K562 (cell line): ENCODE measurements around the gene GNG7. TPM values are rescaled to one million over a fixed set of nuclear protein-coding genes. Genes with fewer than 3 reads are reported as not detected.
A peak's percentile ranks its signal among the peaks of the same experiment; 100 is the strongest.

Source experiments
- ADNP ChIP-seq: fragments of 200-800 bp; sonication (Bioruptor generic); IDR thresholded peaks from 2 replicates; pipeline ENCODE4 v1.6.1; 2016; ENCODE audit warnings: missing genetic modification characterization, missing compliant biosample characterization
- CBFA2T3 ChIP-seq: fragments of 450-650 bp; IDR thresholded peaks from 2 replicates; pipeline ENCODE4 v1.6.1; 2017
- CBX3 ChIP-seq, 2 experiments: IDR thresholded peaks; 1 replicate in 1 of 2; 2 replicates in 1 of 2; pipeline ENCODE4 v1.6.1; 2012; ENCODE audit warnings: inconsistent platforms in 2 of 2, low read length in 2 of 2, borderline replicate concordance in 1 of 2, control low read depth in 1 of 2
- DMBX1 ChIP-seq: fragments of 250-450 bp; sonication (Bioruptor Pico); IDR thresholded peaks from 2 replicates; pipeline ENCODE4 v1.8.0; 2022; ENCODE audit warnings: inconsistent platforms, mild to moderate bottlenecking, moderate library complexity, borderline replicate concordance
- EP400 ChIP-seq: fragments of 450-650 bp; IDR thresholded peaks from 2 replicates; pipeline ENCODE4 v1.6.1; 2017; ENCODE audit warnings: antibody characterized with exemption, mild to moderate bottlenecking, moderate library complexity
- FOXK2 ChIP-seq, 2 experiments: fragments of 450-650 bp; IDR thresholded peaks in 1 of 2; conservative IDR thresholded peaks in 1 of 2; 2 replicates each; pipeline ENCODE4 v1.6.1; 2016; ENCODE audit warnings: low read depth in 2 of 2, mild to moderate bottlenecking in 1 of 2
- HDAC3 ChIP-seq: fragments of 450-650 bp; IDR thresholded peaks from 2 replicates; pipeline ENCODE4 v1.6.1; 2018; ENCODE audit warnings: borderline replicate concordance, mild to moderate bottlenecking, moderate library complexity; ENCODE audit not compliant: partially characterized antibody
- HNRNPK ChIP-seq: fragments of 200-400 bp; formaldehyde crosslinking; IDR thresholded peaks from one replicate; pipeline ENCODE4 v1.6.1; 2018; ENCODE audit warnings: mild to moderate bottlenecking, low read depth, low read length; ENCODE audit not compliant: poor library complexity, severe bottlenecking
- KLF16 ChIP-seq: IDR thresholded peaks from 2 replicates; pipeline ENCODE4 v1.6.1; 2016; ENCODE audit warnings: antibody characterized with exemption
- MAFF ChIP-seq: IDR thresholded peaks from 2 replicates; pipeline ENCODE4 v1.6.1; 2012; ENCODE audit warnings: low read length, improper control_type of control experiment
- NFXL1 ChIP-seq: fragments of 450-650 bp; formaldehyde crosslinking; IDR thresholded peaks from 2 replicates; pipeline ENCODE4 v1.4.0; 2021; ENCODE audit warnings: mild to moderate bottlenecking
- NR2C2 ChIP-seq, 2 experiments: fragments of 200-800 bp in 1 of 2; sonication (Bioruptor generic) in 1 of 2; sonication (generic) in 1 of 2; formaldehyde crosslinking in 1 of 2; IDR thresholded peaks; 2 replicates each; pipeline versions ENCODE4 v1.6.1 to v1.8.0; 2016 to 2022; ENCODE audit warnings: mild to moderate bottlenecking in 1 of 2, missing compliant biosample characterization in 1 of 2, missing genetic modification characterization in 1 of 2, missing genetic modification reagents in 1 of 2
- PHF20 ChIP-seq: fragments of 450-650 bp; IDR thresholded peaks from 2 replicates; pipeline ENCODE4 v1.6.1; 2018; ENCODE audit not compliant: partially characterized antibody
- TBL1XR1 ChIP-seq, 2 experiments: IDR thresholded peaks; 2 replicates each; pipeline ENCODE4 v1.6.1; 2012; ENCODE audit warnings: improper control_type of control experiment in 2 of 2, low read length in 2 of 2, mild to moderate bottlenecking in 1 of 2
- U2AF2 ChIP-seq: fragments of 200-400 bp; formaldehyde crosslinking; optimal IDR thresholded peaks from 2 replicates; pipeline ENCODE3; 2017; ENCODE audit warnings: low read depth, mild to moderate bottlenecking, low read length
- YBX1 ChIP-seq: fragments of 450-650 bp; IDR thresholded peaks from 2 replicates; pipeline ENCODE4 v1.7.1; 2016; ENCODE audit warnings: mild to moderate bottlenecking
- ZC3H4 ChIP-seq: sonication (generic); formaldehyde crosslinking; IDR thresholded peaks from 2 replicates; pipeline ENCODE4 v1.9.0; 2021; ENCODE audit warnings: missing genetic modification reagents, borderline replicate concordance
- ZNF143 ChIP-seq: sonication (generic); formaldehyde crosslinking; IDR thresholded peaks from 2 replicates; pipeline ENCODE4 v1.9.0; 2022; ENCODE audit warnings: mild to moderate bottlenecking, missing genetic modification reagents
- ZNF23 ChIP-seq: fragments of 250-450 bp; sonication (Bioruptor Pico); IDR thresholded peaks from 2 replicates; pipeline ENCODE4 v1.4.0; 2020; ENCODE audit warnings: mild to moderate bottlenecking
- polyA plus RNA-seq, 8 experiments: library from polyadenylated mRNA; depleted of rRNA in 4 of 8; stranded (reverse) in 5 of 8; unstranded in 3 of 8; fragments of >200 nt; fragmentation: Nextera tagmentation in 2 of 8; fragmentation: Illumina TruSeq in 1 of 8; extraction: Ambion mirVana in 2 of 8; extraction: Trizol in 1 of 8; gene quantifications; 2 replicates each; pipeline versions ENCODE4 v1.2.1 to v1.2.3, GENCODE V29; 2011 to 2014; ENCODE audit warnings: inconsistent platforms in 1 of 8, missing spikeins in 1 of 8
- total RNA-seq, 7 experiments: library from RNA; depleted of rRNA in 6 of 7; stranded (reverse); fragments of >200 nt in 6 of 7; fragmentation: Illumina TruSeq in 2 of 7; extraction: Trizol in 2 of 7; gene quantifications; 2 replicates each; pipeline versions ENCODE4 v1.2.1 to v1.2.3, GENCODE V29; 2011 to 2021; ENCODE audit warnings: low replicate concordance in 1 of 7
- TF ChIP-seq, protein P1 (sequence below): fragments of 250-450 bp; sonication (Bioruptor Pico); IDR thresholded peaks from 2 replicates; pipeline ENCODE4 v1.5.0; 2021; ENCODE audit warnings: mild to moderate bottlenecking, moderate library complexity
- TF ChIP-seq, protein P2 (sequence below): fragments of 450-650 bp; IDR thresholded peaks from 2 replicates; pipeline ENCODE4 v1.7.0; 2016; ENCODE audit warnings: borderline replicate concordance
- TF ChIP-seq, protein P3 (sequence below): IDR thresholded peaks from 2 replicates; pipeline ENCODE4 v1.6.1; 2014; ENCODE audit warnings: antibody characterized with exemption

The GNG7 gene
- total and polyA plus RNA-seq, 9 of the 15 experiments (the other 6 are each of a cell fraction or from before 2014, with no cell fraction given): 0.01 to 0.20 (median 0.06) TPM; not detected in 1

DNA sequence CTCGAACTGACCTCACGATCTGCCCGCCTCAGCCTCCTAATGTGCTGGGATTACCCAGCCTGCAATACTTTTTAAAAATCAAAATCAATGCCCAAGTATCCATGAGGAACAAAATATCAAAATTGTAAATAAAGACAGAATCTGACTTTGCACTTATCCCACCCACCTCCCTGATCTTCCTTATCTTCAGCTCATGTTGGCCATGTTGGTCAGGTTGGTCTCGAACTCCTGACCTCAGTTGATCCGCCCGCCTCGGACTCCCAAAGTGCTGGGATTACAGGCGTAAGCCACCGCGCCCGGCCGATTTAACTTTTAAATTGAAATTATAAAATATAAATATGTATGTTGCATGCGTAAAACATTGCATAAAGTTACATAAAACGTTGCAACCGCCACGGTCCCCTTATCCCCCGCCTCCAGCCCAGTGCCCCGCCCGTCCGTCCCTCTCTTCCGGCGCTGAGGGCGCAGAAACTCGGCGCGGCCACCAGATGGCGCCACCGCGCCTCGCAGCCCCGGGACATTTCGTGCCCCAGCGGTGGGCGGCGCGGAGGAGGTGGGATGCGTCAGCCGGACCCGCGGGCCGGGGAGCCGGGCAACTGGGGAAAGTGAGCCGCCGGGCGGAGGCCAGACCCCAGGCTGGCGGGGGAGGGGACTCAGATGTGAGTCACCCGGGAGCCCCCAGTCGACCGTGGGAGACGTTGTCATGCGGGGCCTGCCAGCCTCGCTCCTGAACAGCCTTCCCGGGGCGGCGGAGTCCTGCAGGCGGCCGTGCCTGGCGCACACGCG is 228.1 kb downstream of the GNG7 start (continued):
- TF ChIP-seq, protein P1, sequence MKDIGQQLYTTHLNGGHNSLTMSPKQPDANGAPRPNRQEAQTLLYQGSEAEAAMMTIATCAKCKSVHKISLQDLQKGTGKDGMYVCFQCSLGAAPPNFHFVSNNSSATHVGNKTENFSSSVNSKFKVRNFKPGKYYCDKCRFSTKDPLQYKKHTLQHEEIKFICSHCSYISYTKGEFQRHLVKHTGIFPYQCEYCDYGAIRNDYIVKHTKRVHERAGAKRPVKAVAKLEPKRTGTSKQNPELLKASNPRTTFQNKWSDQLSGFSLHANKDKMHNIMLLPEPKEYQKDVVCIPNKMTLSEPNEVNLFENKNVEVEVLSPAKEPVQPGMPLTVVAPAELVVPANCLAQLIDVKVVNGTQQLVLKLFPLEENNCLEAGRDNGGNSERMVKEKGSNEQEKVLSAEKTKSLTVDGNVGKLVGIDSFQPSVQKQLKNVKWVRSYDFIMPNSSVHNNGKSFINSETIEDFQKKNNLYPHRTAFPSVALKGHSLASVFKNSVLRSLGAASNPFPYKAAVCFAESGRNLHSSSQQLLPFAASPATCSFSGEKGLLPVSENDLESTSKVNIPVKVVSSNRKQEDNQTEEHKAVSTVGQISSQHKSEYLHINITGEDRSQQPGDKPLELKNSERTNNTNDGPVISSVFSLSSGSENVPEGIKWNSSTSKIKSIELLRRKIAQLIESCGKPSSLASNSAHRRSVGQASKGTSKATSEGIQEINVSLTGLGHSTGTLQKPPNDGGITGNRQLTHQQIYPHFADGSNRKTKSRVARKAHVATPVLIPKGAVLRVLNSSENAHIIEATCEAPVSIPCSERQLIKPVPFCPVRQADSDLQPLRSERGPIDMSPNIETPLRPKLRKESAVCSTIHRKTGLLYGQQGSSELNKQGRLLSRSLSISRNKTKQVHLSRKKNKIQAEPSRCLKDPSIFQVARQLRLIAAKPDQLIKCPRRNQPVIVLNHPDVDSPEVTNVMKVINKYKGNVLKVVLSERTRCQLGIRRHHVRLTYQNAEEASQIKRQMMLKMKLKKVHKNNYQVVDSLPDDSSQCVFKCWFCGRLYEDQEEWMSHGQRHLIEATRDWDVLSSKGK (CRISPR knock-in tag): no peak
- TF ChIP-seq, protein P2, sequence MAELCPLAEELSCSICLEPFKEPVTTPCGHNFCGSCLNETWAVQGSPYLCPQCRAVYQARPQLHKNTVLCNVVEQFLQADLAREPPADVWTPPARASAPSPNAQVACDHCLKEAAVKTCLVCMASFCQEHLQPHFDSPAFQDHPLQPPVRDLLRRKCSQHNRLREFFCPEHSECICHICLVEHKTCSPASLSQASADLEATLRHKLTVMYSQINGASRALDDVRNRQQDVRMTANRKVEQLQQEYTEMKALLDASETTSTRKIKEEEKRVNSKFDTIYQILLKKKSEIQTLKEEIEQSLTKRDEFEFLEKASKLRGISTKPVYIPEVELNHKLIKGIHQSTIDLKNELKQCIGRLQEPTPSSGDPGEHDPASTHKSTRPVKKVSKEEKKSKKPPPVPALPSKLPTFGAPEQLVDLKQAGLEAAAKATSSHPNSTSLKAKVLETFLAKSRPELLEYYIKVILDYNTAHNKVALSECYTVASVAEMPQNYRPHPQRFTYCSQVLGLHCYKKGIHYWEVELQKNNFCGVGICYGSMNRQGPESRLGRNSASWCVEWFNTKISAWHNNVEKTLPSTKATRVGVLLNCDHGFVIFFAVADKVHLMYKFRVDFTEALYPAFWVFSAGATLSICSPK: no peak
- no peak for TF ChIP-seq ZNF23
- no peak for TF ChIP-seq YBX1
- TF ChIP-seq ZC3H4 (CRISPR knock-in tag): no peak
- no peak for TF ChIP-seq HDAC3
- TF ChIP-seq NR2C2 (CRISPR knock-in tag; IDR thresholded peaks at IDR 0.05): no peak
- no peak for TF ChIP-seq NR2C2 (tag; IDR thresholded peaks at IDR 0.05)
- 0 out of 4 replicates have a peak, but pooled peaks of 1 of the 2 experiments have one; percentile 31 for TF ChIP-seq FOXK2 (conservative IDR thresholded peaks at IDR 0.05 in 1 of 2, IDR thresholded peaks at IDR 0.05 in 1 of 2; ENCODE audit: low read depth in 2 of 2)
- peak; percentile 35; the same call in 1 of the 2 replicates for TF ChIP-seq EP400
- TF ChIP-seq U2AF2: no peak
- no peak for TF ChIP-seq PHF20
- no peak for TF ChIP-seq MAFF
- TF ChIP-seq CBFA2T3: no peak; the same call in 1 of the 2 replicates
- no peak for TF ChIP-seq ZNF143 (CRISPR knock-in tag)
- TF ChIP-seq KLF16: no peak
- TF ChIP-seq CBX3 (IDR thresholded peaks at IDR 0.05; ENCODE audit: borderline replicate concordance in 1 of 2, low read length in 2 of 2): 0 out of 3 replicates have a peak, but pooled peaks of 1 of the 2 experiments have one; percentile 15
- TF ChIP-seq, protein P3, sequence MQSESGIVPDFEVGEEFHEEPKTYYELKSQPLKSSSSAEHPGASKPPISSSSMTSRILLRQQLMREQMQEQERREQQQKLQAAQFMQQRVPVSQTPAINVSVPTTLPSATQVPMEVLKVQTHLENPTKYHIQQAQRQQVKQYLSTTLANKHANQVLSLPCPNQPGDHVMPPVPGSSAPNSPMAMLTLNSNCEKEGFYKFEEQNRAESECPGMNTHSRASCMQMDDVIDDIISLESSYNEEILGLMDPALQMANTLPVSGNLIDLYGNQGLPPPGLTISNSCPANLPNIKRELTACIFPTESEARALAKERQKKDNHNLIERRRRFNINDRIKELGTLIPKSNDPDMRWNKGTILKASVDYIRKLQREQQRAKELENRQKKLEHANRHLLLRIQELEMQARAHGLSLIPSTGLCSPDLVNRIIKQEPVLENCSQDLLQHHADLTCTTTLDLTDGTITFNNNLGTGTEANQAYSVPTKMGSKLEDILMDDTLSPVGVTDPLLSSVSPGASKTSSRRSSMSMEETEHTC: 0 out of 2 replicates have a peak, but pooled peaks have one; percentile 25
- no peak for TF ChIP-seq HNRNPK
- TF ChIP-seq NFXL1 (CRISPR knock-in tag): no peak
- no peak for TF ChIP-seq DMBX1 (CRISPR knock-in tag)
- no peak; a peak in 1 of 4 replicates for TF ChIP-seq TBL1XR1 (IDR thresholded peaks at IDR 0.05; ENCODE audit: low read length in 2 of 2)
- peak; percentile 89 for TF ChIP-seq ADNP
